K562 (cell line): ENCODE results near the gene GSTA3. TPM values are rescaled to one million over a fixed set of nuclear protein-coding genes. Genes with fewer than 3 reads are reported as not detected.
"Not testable (repeated sequence)": the region's sequence is repeated elsewhere in the genome, so short reads cannot be mapped to it uniquely, and the experiment has no call there.

Source experiments
- ATAC-seq: fragments of 200-7000 bp; cut with Tn5 transposase; 3 replicates; pipeline ENCODE4 v1.9.1; 2020; ENCODE audit warnings: moderate library complexity
- BruUV-seq: library from RNA; stranded (reverse); fragments of 400-500 nt; replicated peaks from 2 replicates; lab custom pipeline; 2021; lab: Mats Ljungman, UMichigan
- CTCF ChIA-PET: fragments of 300-600 bp; formaldehyde crosslinking; extraction: SDS; loops from one replicate; lab custom pipeline; 2021; ENCODE audit warnings: low intra/inter-chr PET ratio; lab: Yijun Ruan, JAX
- POLR2A ChIA-PET: fragments of 300-600, 350-650 bp; sonication (Branson Sonifier 250); formaldehyde crosslinking; extraction: SDS; loops from one replicate; lab custom pipeline; 2021; ENCODE audit warnings: antibody characterized with exemption, inconsistent platforms; lab: Yijun Ruan, JAX
- DNase-seq, 4 experiments: peaks; one replicate each; pipeline versions ENCODE4 v3.0.0 to v3.0.0-alpha.2; 2011 to 2018; ENCODE audit warnings: low spot score in 3 of 4, mixed read lengths in 3 of 4; ENCODE audit errors: extremely low read depth in 1 of 4
- FAIRE-seq: peaks from 2 replicates; lab custom pipeline; 2011; peaks lifted over from hg19 to GRCh38; lab: Jason Lieb, UNC
- H2AFZ ChIP-seq: 2 replicates; pipeline ENCODE4 v1.6.0; 2011; ENCODE audit warnings: low read depth, low read length, control low read depth, inconsistent platforms
- H3K27ac ChIP-seq: fragments of 200-600 bp; 3 replicates; pipeline ENCODE4 v1.8.0; 2011; ENCODE audit warnings: low read depth, mild to moderate bottlenecking, control low read depth, inconsistent platforms, low read length, moderate library complexity, mixed read lengths; ENCODE audit errors: extremely low read depth
- H3K27me3 ChIP-seq, 2 experiments: fragments of 300-600 bp in 1 of 2; 2 replicates in 1 of 2; 3 replicates in 1 of 2; pipeline versions ENCODE4 v1.6.0 to v1.8.0; 2011; ENCODE audit warnings: inconsistent platforms in 2 of 2, low read length in 2 of 2, mild to moderate bottlenecking in 1 of 2, mixed read lengths in 1 of 2, moderate library complexity in 1 of 2; ENCODE audit not compliant: control insufficient read depth in 2 of 2, insufficient read depth in 2 of 2
- H3K36me3 ChIP-seq: fragments of 300-600 bp; 3 replicates; pipeline ENCODE4 v1.8.0; 2011; ENCODE audit warnings: mild to moderate bottlenecking, low read length, inconsistent platforms; ENCODE audit not compliant: control insufficient read depth, insufficient read depth
- H3K4me1 ChIP-seq, 2 experiments: fragments of 200-600 bp in 1 of 2; replicated peaks in 1 of 2; 2 replicates in 1 of 2; 3 replicates in 1 of 2; pipeline versions ENCODE4 v1.5.1 to v1.8.0; 2011; ENCODE audit warnings: inconsistent platforms in 2 of 2, low read length in 2 of 2, mild to moderate bottlenecking in 1 of 2, mixed read lengths in 1 of 2, moderate library complexity in 1 of 2; ENCODE audit not compliant: control insufficient read depth in 2 of 2, insufficient read depth in 2 of 2
- H3K4me2 ChIP-seq: 2 replicates; pipeline ENCODE4 v1.6.1; 2011; ENCODE audit warnings: low read length, control low read depth, inconsistent platforms, mixed read lengths; ENCODE audit not compliant: insufficient read depth
- H3K4me3 ChIP-seq: fragments of 200-600 bp; sonication (generic), shearing (Covaris generic); 2 replicates; pipeline ENCODE4 v1.5.1; 2016; ENCODE audit warnings: control low read depth, inconsistent platforms
- H3K79me2 ChIP-seq: fragments of 200-600 bp; 3 replicates; pipeline ENCODE4 v1.8.0; 2011; ENCODE audit warnings: low read length, inconsistent platforms; ENCODE audit not compliant: control insufficient read depth, insufficient read depth
- H3K9ac ChIP-seq, 2 experiments: 2 replicates each; pipeline versions ENCODE4 v1.6.0 to v1.6.1; 2011; ENCODE audit warnings: low read depth in 2 of 2, low read length in 2 of 2, control low read depth in 1 of 2, inconsistent platforms in 1 of 2, mild to moderate bottlenecking in 1 of 2, mixed read lengths in 1 of 2; ENCODE audit not compliant: insufficient read depth in 1 of 2
- H3K9me1 ChIP-seq: one replicate; pipeline ENCODE4 v1.6.0; 2011; ENCODE audit warnings: inconsistent platforms, mild to moderate bottlenecking, low read length, moderate library complexity; ENCODE audit not compliant: control insufficient read depth, insufficient read depth
- H3K9me3 ChIP-seq: replicated peaks from 2 replicates; pipeline ENCODE4 v1.5.1; 2011; ENCODE audit warnings: low read depth, low read length, inconsistent platforms; ENCODE audit not compliant: control insufficient read depth, insufficient read depth
- H4K20me1 ChIP-seq: replicated peaks from 2 replicates; pipeline ENCODE4 v1.6.1; 2011; ENCODE audit warnings: low read length, inconsistent platforms, mixed read lengths; ENCODE audit not compliant: control insufficient read depth, insufficient read depth
- BACH1 ChIP-seq: fragments of 200-800 bp; sonication (Bioruptor generic); IDR thresholded peaks from 2 replicates; pipeline ENCODE4 v1.6.1; 2016; ENCODE audit warnings: missing genetic modification characterization, missing compliant biosample characterization
- BCL6 ChIP-seq: fragments of 250-450 bp; sonication (Bioruptor Pico); IDR thresholded peaks from 2 replicates; pipeline ENCODE4 v1.4.0; 2020
- MTA2 ChIP-seq: fragments of 450-650 bp; IDR thresholded peaks from 2 replicates; pipeline ENCODE4 v1.6.1; 2016; ENCODE audit warnings: low read depth
- NFE2 ChIP-seq: IDR thresholded peaks from 2 replicates; pipeline ENCODE4 v1.6.1; 2014; ENCODE audit warnings: antibody characterized with exemption, low read depth
- POU5F1 ChIP-seq: fragments of 150-350 bp; IDR thresholded peaks from 2 replicates; pipeline ENCODE4 v1.6.1; 2014; ENCODE audit warnings: borderline replicate concordance, low read length, low read depth, mild to moderate bottlenecking; ENCODE audit not compliant: partially characterized antibody
- SMARCB1 ChIP-seq: IDR thresholded peaks from 2 replicates; pipeline ENCODE4 v1.6.1; 2011; ENCODE audit warnings: improper control_type of control experiment, low read depth; ENCODE audit not compliant: insufficient read length
- TEAD2 ChIP-seq: fragments of 450-650 bp; IDR thresholded peaks from 2 replicates; pipeline ENCODE4 v1.6.1; 2016; ENCODE audit warnings: missing genetic modification characterization, control low read depth, missing compliant biosample characterization
- TGIF2 ChIP-seq: sonication (generic); formaldehyde crosslinking; IDR thresholded peaks from 2 replicates; pipeline ENCODE4 v1.8.1; 2022; ENCODE audit warnings: mild to moderate bottlenecking, missing genetic modification reagents, moderate library complexity
- WGBS: fragments of 100-300 bp; shearing (Covaris generic); methylation state at CpG from one replicate; pipeline ENCODE4 v1.1.6; 2016; ENCODE audit warnings: low coverage, mixed read lengths; ENCODE audit not compliant: insufficient coverage; ENCODE audit errors: missing lambda C conversion rate; 5-methylcytosine and 5-hydroxymethylcytosine counted together
- in situ Hi-C: fragments of 300-500 bp; cut with MboI; formaldehyde crosslinking; loops from 4 replicates; pipeline ENCODE4 v1.15.0; 2018; ENCODE audit warnings: inconsistent platforms, mixed read lengths
- intact Hi-C: fragments of 100-400 bp; cut with micrococcal nuclease; formaldehyde crosslinking; loops from 2 replicates; pipeline ENCODE4 v1.14.2; 2022
- polyA plus RNA-seq, 8 experiments: library from polyadenylated mRNA; depleted of rRNA in 4 of 8; stranded (reverse) in 5 of 8; unstranded in 3 of 8; fragments of >200 nt; fragmentation: Nextera tagmentation in 2 of 8; fragmentation: Illumina TruSeq in 1 of 8; extraction: Ambion mirVana in 2 of 8; extraction: Trizol in 1 of 8; gene quantifications; 2 replicates each; pipeline versions ENCODE4 v1.2.1 to v1.2.3, GENCODE V29; 2011 to 2014; ENCODE audit warnings: inconsistent platforms in 1 of 8, missing spikeins in 1 of 8
- total RNA-seq, 7 experiments: library from RNA; depleted of rRNA in 6 of 7; stranded (reverse); fragments of >200 nt in 6 of 7; fragmentation: Illumina TruSeq in 2 of 7; extraction: Trizol in 2 of 7; gene quantifications; 2 replicates each; pipeline versions ENCODE4 v1.2.1 to v1.2.3, GENCODE V29; 2011 to 2021; ENCODE audit warnings: low replicate concordance in 1 of 7
- TF ChIP-seq, protein P1 (sequence below): fragments of 250-450 bp; sonication (Bioruptor Pico); IDR thresholded peaks from 2 replicates; pipeline ENCODE4 v1.5.0; 2021

Gene GSTA3
- total and polyA plus RNA-seq, 9 of the 15 experiments (the other 6 are each of a cell fraction or from before 2014, with no cell fraction given), result not detected

DNA sequence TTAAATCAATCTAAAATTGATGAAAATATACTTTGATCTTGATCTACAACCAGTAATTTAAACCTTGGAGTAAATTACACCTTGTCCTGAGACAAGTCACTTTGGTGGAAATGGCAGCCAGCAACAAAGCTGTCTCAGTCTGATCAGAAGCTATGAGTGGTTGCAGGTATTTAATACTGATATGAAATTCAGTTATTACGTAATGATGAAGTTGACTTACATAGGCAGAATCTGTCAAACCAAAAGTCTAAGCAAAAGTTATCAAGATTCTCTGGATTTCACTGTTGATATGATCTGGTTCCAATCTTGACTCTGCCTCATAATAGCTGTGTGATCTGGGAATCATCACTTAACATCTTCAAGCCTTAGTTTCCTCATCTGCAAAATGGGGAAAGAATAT is 41.3 kb downstream of the GSTA3 start (continued):
- TF ChIP-seq BACH1, result no peak

DNA sequence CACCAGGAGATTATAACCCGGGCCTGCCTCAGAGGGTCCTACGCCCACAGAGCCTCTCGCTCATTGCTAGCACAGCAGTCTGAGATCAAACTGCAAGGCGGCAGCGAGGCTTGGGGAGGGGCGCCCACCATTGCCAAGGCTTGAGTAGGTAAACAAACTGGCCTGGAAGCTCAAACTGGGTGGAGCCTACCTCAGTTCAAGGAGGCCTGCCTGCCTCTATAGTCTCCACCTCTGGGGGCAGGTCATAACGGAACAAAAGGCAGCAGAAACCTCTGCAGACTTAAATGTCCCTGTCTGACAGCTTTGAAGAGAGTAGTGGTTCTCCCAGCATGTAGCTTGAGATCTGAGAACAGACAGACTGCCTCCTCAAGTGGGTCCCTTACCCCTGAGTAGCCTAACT is 48.3 kb downstream of the GSTA3 start:
- H3K9me1 ChIP-seq, H3K4me2 ChIP-seq, POLR2A ChIA-PET, DNase-seq, FAIRE-seq, H2AFZ ChIP-seq, H3K9me3 ChIP-seq, BruUV-seq, CTCF ChIA-PET, H3K4me3 ChIP-seq, H3K27ac ChIP-seq, H3K36me3 ChIP-seq, ATAC-seq, in situ Hi-C loops, intact Hi-C loops, H3K9ac ChIP-seq, H3K4me1 ChIP-seq, H3K79me2 ChIP-seq, H4K20me1 ChIP-seq: not testable (repeated sequence)
- 0% methylated on average over 7 of the region's 7 CpGs for WGBS
- H3K27me3 ChIP-seq, result peaks cover 9 to 14% of the 10 kb centered on the region in 2 experiments; a peak in 3 of 5 replicates

DNA sequence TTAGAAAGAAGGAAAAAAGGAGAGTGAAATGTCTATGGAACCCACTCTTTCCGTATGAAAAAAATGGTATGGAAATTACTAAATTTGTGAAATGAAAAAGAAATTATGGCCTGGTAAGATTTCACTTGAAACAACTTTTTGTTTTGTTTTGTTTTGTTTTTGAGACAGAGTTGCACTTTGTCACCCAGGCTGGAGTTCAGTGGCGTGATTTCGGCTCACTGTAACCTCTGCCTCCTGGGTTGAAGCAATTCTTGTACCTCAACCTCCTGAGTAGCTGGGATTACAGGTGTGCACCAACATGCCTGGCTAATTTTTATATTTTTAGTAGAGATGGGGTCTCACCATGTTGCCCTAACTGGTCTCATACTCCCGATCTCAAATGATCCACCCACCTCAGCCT is 51.1 kb downstream of the GSTA3 start:
- H3K4me3 ChIP-seq, result no peak overlapping the region
- ChIA-PET CTCF (no interaction called here), POLR2A (interaction anchor here (0.7 kb wide), 1 partner anchor 10 kb away, joined by 3 read pairs; no protein-coding TSS in a partner anchor)
- peaks cover 9 to 14% of the 10 kb centered on the region in 2 experiments; a peak in 3 of 5 replicates for H3K27me3 ChIP-seq
- H3K9ac ChIP-seq, result no peak overlapping the region
- no peaks in the 10 kb centered on the region for H3K9me3 ChIP-seq
- TF ChIP-seq MTA2 (no peak), SMARCB1 (no peak), BCL6 (CRISPR knock-in tag) (no peak), TEAD2 (tag) (no peak), POU5F1 (no peak), NFE2 (no peak), TGIF2 (CRISPR knock-in tag) (no peak)
- TF ChIP-seq, protein P1, sequence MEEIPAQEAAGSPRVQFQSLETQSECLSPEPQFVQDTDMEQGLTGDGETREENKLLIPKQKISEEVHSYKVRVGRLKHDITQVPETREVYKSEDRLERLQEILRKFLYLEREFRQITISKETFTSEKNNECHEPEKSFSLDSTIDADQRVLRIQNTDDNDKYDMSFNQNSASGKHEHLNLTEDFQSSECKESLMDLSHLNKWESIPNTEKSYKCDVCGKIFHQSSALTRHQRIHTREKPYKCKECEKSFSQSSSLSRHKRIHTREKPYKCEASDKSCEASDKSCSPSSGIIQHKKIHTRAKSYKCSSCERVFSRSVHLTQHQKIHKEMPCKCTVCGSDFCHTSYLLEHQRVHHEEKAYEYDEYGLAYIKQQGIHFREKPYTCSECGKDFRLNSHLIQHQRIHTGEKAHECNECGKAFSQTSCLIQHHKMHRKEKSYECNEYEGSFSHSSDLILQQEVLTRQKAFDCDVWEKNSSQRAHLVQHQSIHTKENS (CRISPR knock-in tag), result no peak
- no peaks in the 10 kb centered on the region for H4K20me1 ChIP-seq
- 2% methylated on average over 4 of the region's 4 CpGs for WGBS
- no peak overlapping the region for H3K27ac ChIP-seq
- DNase-seq, result no peak
- H3K79me2 ChIP-seq, result no peaks in the 10 kb centered on the region
- FAIRE-seq, result no peak
- H2AFZ ChIP-seq, result no peak overlapping the region
- H3K9me1 ChIP-seq, result no peaks in the 10 kb centered on the region
- in situ Hi-C loops, result no loop called here
- H3K4me2 ChIP-seq, result no peak overlapping the region
- no TSS peak for BruUV-seq
- no peaks in the 10 kb centered on the region for H3K36me3 ChIP-seq
- ATAC-seq, result no peak
- no peaks in the 10 kb centered on the region for H3K4me1 ChIP-seq
- intact Hi-C loops, result no loop called here
